ENCODE results near the gene TMEM151B. TPM values are rescaled to one million over a fixed set of nuclear protein-coding genes. Genes with fewer than 3 reads are reported as not detected.
"Not testable (repeated sequence)": the region's sequence is repeated elsewhere in the genome, so short reads cannot be mapped to it uniquely, and the experiment has no call there.

Gene TMEM151B
- total RNA-seq, 2 donors from 2014 or later: 0.05 to 0.19 TPM

DNA sequence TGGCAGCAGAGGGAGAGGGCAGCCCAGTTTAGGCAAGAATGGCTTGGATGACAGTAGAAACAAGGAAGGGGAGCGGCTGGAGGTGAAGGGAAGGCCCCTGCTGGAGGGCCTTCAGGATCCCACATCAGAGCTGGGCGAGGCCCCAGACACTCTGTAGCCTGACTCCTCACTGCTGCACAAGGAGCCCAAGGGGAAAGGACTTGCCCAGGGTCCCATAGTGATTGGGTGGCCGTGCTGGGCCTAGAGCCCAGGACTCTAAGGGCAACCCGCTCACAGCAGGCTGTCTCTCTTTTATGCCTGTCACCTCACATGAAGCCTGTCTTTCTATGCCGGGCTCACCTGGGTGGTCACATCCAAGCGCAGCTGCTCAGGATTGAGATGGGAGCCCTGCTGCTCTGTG is 33.6 kb downstream of the TMEM151B start:
- no peak overlapping the region for H3K27ac Mint-ChIP-seq

DNA sequence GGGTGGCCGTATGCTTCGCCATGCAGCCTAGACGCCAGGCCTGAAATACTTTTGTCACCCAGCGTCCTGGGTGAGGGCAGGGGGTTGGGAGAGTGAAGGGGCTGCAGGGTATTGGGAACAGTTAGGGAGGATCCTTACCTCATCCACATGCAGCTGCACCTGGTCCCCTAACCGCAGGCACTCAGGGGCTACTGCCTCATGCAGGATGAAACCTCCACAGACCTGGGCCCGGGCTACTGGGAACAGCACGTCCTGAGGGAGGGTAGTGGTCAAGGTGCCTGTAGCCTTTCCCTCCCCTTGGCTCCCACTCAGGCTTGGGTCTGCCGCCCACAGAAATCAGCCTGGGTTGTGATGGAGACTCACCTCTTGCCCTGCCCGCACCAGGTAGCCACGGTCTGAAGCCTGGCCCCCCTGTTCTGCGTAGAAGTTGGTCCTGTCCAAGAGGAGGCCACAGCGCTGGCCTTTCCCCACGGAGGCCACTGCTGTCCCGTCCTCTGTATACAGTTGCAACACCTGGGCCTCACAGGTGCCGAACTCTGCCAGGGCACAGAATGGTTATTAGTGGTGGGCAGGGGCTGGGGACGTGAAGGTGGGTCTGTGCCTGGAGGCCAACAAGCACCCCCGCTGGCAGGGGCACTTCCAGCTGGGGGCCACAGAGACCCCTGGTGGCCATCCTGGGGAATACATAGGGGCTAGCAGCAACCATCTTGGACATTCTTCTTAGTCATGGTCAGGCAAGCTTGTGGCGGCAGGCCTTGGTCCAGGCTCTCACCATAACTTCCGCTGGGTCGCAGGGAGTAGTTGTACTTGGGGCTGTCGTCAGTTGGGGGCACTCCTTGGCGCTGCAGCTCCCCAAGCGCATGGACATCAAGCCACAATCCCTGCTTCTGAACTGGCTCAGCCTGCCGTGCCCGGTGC is 34.3 kb downstream of the TMEM151B start:
- Mint-ChIP-seq H3K27me3 (no peaks in the 10 kb centered on the region), H3K36me3 (ENCODE audit: low read depth) (peaks cover 75% of the 10 kb centered on the region), H3K27ac (no peak overlapping the region), H3K9me3 (no peaks in the 10 kb centered on the region), H3K4me1 (no peaks in the 10 kb centered on the region), H3K4me3 (no peak overlapping the region)
- ATAC-seq (replicated peaks): peak; percentile 54

More for the DNA sequence above, 33.6 kb downstream of the TMEM151B start:
- Mint-ChIP-seq H3K9me3 (no peaks in the 10 kb centered on the region), H3K36me3 (ENCODE audit: low read depth) (peaks cover 68% of the 10 kb centered on the region), H3K4me3 (no peak overlapping the region), H3K4me1 (no peaks in the 10 kb centered on the region), H3K27me3 (peaks cover 3% of the 10 kb centered on the region)
- no peak for ATAC-seq (replicated peaks)

DNA sequence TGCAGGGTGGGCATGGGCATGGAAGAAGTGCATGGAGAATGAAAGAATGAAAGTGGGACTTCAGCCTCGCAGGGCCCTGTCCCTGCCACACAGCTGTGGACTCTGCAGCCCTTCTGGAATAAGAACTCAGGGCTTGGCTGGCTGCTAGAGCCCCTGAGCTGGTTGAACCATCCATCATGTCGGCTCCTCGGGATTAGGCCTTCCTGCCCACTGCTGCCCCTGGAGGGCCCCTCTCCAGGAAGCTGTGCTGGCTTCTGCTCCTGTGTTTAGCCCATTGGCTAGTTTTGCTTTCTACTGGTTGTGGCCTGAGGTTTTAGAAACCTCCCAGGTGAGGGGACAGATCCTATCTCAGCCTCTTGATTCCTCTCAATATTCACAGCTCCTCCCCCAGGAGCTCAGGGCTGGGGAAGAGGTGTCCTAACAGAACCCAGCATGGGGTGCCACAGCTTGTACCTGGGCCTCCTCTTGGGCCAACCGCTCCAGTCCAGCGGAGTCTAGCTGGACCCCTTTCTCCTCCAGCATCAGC is 35.0 kb downstream of the TMEM151B start:
- H3K27ac Mint-ChIP-seq: peak overlapping the region; percentile 41
- H3K4me3 Mint-ChIP-seq: no peak overlapping the region
- H3K4me1 Mint-ChIP-seq: no peaks in the 10 kb centered on the region
- no peak for ATAC-seq (replicated peaks)
- no peaks in the 10 kb centered on the region for H3K9me3 Mint-ChIP-seq
- no peaks in the 10 kb centered on the region for H3K27me3 Mint-ChIP-seq
- peaks cover 78% of the 10 kb centered on the region for H3K36me3 Mint-ChIP-seq (ENCODE audit: low read depth)

DNA sequence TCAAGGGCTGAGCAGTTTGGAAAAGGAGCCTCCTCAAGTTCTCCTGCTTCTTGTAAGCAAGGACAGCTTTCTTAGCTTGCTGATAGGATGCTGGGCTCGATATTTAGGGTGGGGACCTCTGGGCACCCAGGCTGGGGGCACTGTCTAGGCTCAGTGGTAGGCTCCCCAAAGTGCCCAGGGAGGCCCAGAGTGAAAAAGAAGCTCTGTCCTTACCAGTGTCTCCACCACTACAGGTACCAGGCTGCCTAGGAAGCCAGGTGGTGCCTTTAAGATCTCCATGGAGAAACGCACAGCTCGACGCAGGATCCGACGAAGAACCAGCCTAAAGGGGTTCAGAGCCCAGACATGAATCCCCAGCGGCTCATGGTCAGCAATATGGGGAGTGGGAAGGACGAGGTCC is 36.5 kb downstream of the TMEM151B start:
- Mint-ChIP-seq H3K36me3 (ENCODE audit: low read depth) (peaks cover 80% of the 10 kb centered on the region), H3K4me1 (peaks cover 3% of the 10 kb centered on the region), H3K27me3 (no peaks in the 10 kb centered on the region), H3K9me3 (no peaks in the 10 kb centered on the region), H3K4me3 (no peak overlapping the region), H3K27ac (no peak overlapping the region)
- no peak for ATAC-seq (replicated peaks)

- Mint-ChIP-seq H3K27ac (no peak overlapping the region), H3K4me1 (peaks cover 8% of the 10 kb centered on the region), H3K27me3 (no peaks in the 10 kb centered on the region), H3K9me3 (no peaks in the 10 kb centered on the region), H3K4me3 (no peak overlapping the region), H3K36me3 (ENCODE audit: low read depth) (peaks cover 77% of the 10 kb centered on the region)
- ATAC-seq (replicated peaks): no peak
These were observed 37.0 kb downstream of the TMEM151B start for GRCh38 chr6:44307217-44307616.

DNA sequence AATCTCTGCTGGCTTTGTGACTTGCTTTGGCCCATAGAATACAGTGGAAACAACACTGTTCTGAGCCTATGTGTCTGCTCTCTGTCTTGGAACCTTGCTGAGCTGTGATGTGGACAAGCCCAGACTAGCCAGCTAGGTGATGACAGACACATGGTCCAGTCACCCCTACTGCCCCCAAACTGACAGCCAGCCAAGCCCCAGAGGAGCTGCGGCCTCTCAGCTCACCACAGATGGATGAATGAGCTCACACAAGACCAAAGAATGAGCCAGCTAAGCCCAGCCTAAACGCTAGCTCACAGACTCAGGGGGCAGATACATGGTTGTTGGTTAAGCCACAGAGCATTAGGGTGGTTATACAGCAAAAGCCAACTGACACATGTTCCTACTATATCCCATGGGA is 38.8 kb downstream of the TMEM151B start:
- Mint-ChIP-seq H3K9me3 (no peaks in the 10 kb centered on the region), H3K4me1 (peaks cover 15% of the 10 kb centered on the region), H3K27ac (peak overlapping the region; percentile 11), H3K36me3 (ENCODE audit: low read depth) (peaks cover 65% of the 10 kb centered on the region), H3K4me3 (no peak overlapping the region), H3K27me3 (no peaks in the 10 kb centered on the region)
- ATAC-seq (replicated peaks): no peak

GRCh38 chr6:44309631-44310030 is 39.4 kb downstream of the TMEM151B start:
- peaks cover 15% of the 10 kb centered on the region for H3K4me1 Mint-ChIP-seq
- no peak overlapping the region for H3K4me3 Mint-ChIP-seq
- peak overlapping the region; percentile 11 for H3K27ac Mint-ChIP-seq
- H3K36me3 Mint-ChIP-seq (ENCODE audit: low read depth): peaks cover 61% of the 10 kb centered on the region
- no peak for ATAC-seq (replicated peaks)
- no peaks in the 10 kb centered on the region for H3K27me3 Mint-ChIP-seq
- no peaks in the 10 kb centered on the region for H3K9me3 Mint-ChIP-seq

- Mint-ChIP-seq H3K4me3 (no peak overlapping the region), H3K27ac (no peak overlapping the region), H3K9me3 (no peaks in the 10 kb centered on the region), H3K4me1 (peaks cover 15% of the 10 kb centered on the region), H3K36me3 (ENCODE audit: low read depth) (peaks cover 55% of the 10 kb centered on the region), H3K27me3 (no peaks in the 10 kb centered on the region)
- ATAC-seq (replicated peaks): no peak
These were observed 40.0 kb downstream of the TMEM151B start for GRCh38 chr6:44310241-44310640.

- H3K27ac Mint-ChIP-seq: peak overlapping the region; percentile 96
- ATAC-seq (replicated peaks): no peak
- H3K9me3 Mint-ChIP-seq: no peaks in the 10 kb centered on the region
- peak overlapping the region; percentile 99 for H3K4me3 Mint-ChIP-seq
- peaks cover 15% of the 10 kb centered on the region for H3K4me1 Mint-ChIP-seq
- H3K27me3 Mint-ChIP-seq: no peaks in the 10 kb centered on the region
- peaks cover 46% of the 10 kb centered on the region for H3K36me3 Mint-ChIP-seq (ENCODE audit: low read depth)
These were observed 41.1 kb downstream of the TMEM151B start for GRCh38 chr6:44311304-44311703.

DNA sequence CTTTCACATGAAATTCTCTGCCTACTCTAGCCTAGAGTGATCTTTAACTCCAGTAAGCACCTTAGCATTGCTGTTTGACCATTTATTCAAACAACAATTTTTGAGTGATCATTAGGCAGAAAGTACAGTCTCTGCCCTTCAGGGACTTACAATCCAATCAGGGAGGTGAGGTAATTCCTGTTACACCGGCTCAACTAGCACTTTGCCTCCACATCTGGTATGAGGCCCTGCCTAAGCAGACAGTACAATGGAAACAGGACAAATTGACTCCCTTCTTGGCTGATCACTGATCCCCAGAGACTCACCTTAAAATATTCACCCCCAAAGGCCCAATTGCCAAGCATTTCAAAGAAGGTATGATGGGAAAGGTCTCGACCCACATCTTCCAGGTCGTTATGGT is 41.5 kb downstream of the TMEM151B start:
- no peaks in the 10 kb centered on the region for H3K9me3 Mint-ChIP-seq
- H3K36me3 Mint-ChIP-seq (ENCODE audit: low read depth): peaks cover 46% of the 10 kb centered on the region
- peak overlapping the region; percentile 99 for H3K4me3 Mint-ChIP-seq

GRCh38 chr6:44312901-44313788 is 42.9 kb downstream of the TMEM151B start, which contains the start of gene AARS2:
Gene AARS2 (minus strand): TSS chr6:44313347. CDS start chr6:44313323, 24 bp downstream.
- peaks cover 42% of the 10 kb centered on the region for H3K36me3 Mint-ChIP-seq (ENCODE audit: low read depth)
- peaks cover 15% of the 10 kb centered on the region for H3K4me1 Mint-ChIP-seq
- peak; percentile 97 for ATAC-seq (replicated peaks)
- no peaks in the 10 kb centered on the region for H3K9me3 Mint-ChIP-seq
- H3K27ac Mint-ChIP-seq: peak within 1 kb of the TSS; percentile 96
- peak within 1 kb of the TSS; percentile 99 for H3K4me3 Mint-ChIP-seq
- peaks cover 2% of the 10 kb centered on the region for H3K27me3 Mint-ChIP-seq

More for the DNA sequence above, 41.5 kb downstream of the TMEM151B start:
- ATAC-seq (replicated peaks): no peak
- no peaks in the 10 kb centered on the region for H3K27me3 Mint-ChIP-seq
- peaks cover 15% of the 10 kb centered on the region for H3K4me1 Mint-ChIP-seq
- peak overlapping the region; percentile 96 for H3K27ac Mint-ChIP-seq

DNA sequence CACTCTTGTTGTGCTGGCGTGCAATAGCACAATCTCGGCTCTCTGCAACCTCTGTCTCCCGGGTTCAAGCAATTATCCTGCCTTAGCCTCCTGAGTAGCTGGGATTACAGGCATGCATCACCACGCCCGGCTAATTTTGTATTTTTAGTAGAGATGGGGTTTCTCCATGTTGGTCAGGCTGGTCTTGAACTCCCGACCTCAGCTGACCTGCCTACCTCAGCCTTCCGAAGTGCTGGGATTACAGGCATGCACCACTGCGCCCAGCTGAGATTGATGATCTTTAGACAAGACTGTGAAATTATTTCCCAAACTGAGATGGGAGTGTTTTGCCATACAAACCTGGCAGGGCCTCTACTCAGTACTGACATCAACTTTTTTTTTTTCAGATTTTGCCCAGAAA is 44.4 kb downstream of the TMEM151B start:
- H3K4me3 Mint-ChIP-seq; H3K27ac Mint-ChIP-seq; H3K9me3 Mint-ChIP-seq; ATAC-seq (replicated peaks): not testable (repeated sequence)
- Mint-ChIP-seq H3K27me3 (peaks cover 15% of the 10 kb centered on the region), H3K4me1 (peaks cover 15% of the 10 kb centered on the region), H3K36me3 (ENCODE audit: low read depth) (peaks cover 27% of the 10 kb centered on the region)

GRCh38 chr6:44315516-44315915 is 45.3 kb downstream of the TMEM151B start:
- peaks cover 19% of the 10 kb centered on the region for H3K36me3 Mint-ChIP-seq (ENCODE audit: low read depth)
- H3K4me3 Mint-ChIP-seq: no peak overlapping the region
- H3K27ac Mint-ChIP-seq: no peak overlapping the region
- peaks cover 24% of the 10 kb centered on the region for H3K27me3 Mint-ChIP-seq
- no peaks in the 10 kb centered on the region for H3K9me3 Mint-ChIP-seq
- H3K4me1 Mint-ChIP-seq: peaks cover 15% of the 10 kb centered on the region
- no peak for ATAC-seq (replicated peaks)

DNA sequence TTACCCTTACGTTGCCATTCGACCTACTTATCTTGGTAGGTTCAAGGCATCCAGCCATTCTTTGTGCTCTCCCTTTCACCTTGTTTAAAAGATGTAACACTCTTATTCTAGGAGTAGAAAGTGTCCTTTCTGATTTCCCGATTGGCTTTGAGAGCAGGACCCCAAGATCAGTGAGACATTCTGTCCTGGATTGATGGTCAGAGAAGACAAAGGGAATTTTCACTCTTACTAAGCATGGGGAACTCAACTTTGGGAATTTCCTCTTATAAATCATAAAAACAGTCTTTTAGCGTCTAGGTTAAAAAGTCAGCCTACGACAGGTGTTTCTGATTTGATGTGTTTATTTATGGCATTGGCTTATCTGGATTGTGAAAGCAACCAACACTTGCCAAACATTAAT is 45.7 kb downstream of the TMEM151B start:
- Mint-ChIP-seq H3K4me1 (peaks cover 15% of the 10 kb centered on the region), H3K9me3 (no peaks in the 10 kb centered on the region), H3K4me3 (no peak overlapping the region), H3K27me3 (peaks cover 28% of the 10 kb centered on the region), H3K27ac (no peak overlapping the region), H3K36me3 (ENCODE audit: low read depth) (peaks cover 14% of the 10 kb centered on the region)
- ATAC-seq (replicated peaks): no peak

Data from activated T-helper 17 cell treated with anti-CD3 and anti-CD28 coated beads, Interleukin-2, amount 50 U/mL, for 72 hours (primary cell).